Ascending aorta (tissue), 2 donors: ENCODE data around the gene SCN10A. TPM values are rescaled to one million over a fixed set of nuclear protein-coding genes. Genes with fewer than 3 reads are reported as not detected.

Source experiments
- DNase-seq, 2 donors: peaks; one replicate each; pipeline ENCODE4 v3.0.0-alpha.2; 2019; ENCODE audit warnings: low spot score in 2 of 2
- H3K27ac ChIP-seq, 2 donors: fragments of 200-600 bp; sonication (generic); one replicate each; pipeline ENCODE4 v1.5.1; 2016 to 2017; ENCODE audit warnings: mild to moderate bottlenecking in 1 of 2
- H3K27me3 ChIP-seq: fragments of 200-600 bp; sonication (generic); one replicate; pipeline ENCODE4 v1.5.1; 2017
- H3K36me3 ChIP-seq, 2 donors: fragments of 200-600 bp; sonication (generic); one replicate each; pipeline ENCODE4 v1.5.1; 2016
- H3K4me1 ChIP-seq, 2 donors: fragments of 200-600 bp; sonication (generic); one replicate each; pipeline ENCODE4 v1.5.1; 2016 to 2017; ENCODE audit warnings: mild to moderate bottlenecking in 1 of 2
- H3K4me3 ChIP-seq, 2 donors: fragments of 200-600 bp; sonication (generic); one replicate each; pipeline ENCODE4 v1.5.1; 2016 to 2017; ENCODE audit warnings: mild to moderate bottlenecking in 1 of 2
- H3K9me3 ChIP-seq, 2 donors: fragments of 200-600 bp; sonication (generic); one replicate each; pipeline ENCODE4 v1.5.1; 2016
- intact Hi-C: fragments of 100-400 bp; cut with DNase I; formaldehyde crosslinking; loops from one replicate; pipeline ENCODE4 v1.15.1; 2023
- total RNA-seq: library from RNA; depleted of rRNA; stranded (reverse); fragments of >200 nt; gene quantifications from one replicate; pipeline ENCODE4 v1.1.0, GENCODE V29; 2016
- TF ChIP-seq, protein P1 (sequence below), 3 experiments: fragments of 200-600 bp in 2 of 3; fragments of 450-650 bp in 1 of 3; sonication (generic) in 2 of 3; IDR thresholded peaks; one replicate each; pipeline ENCODE4 v1.5.1; 2016 to 2019; ENCODE audit warnings: antibody characterized with exemption in 3 of 3, mild to moderate bottlenecking in 1 of 3, moderate library complexity in 1 of 3

Gene SCN10A
- total RNA-seq, 1 donor from 2014 or later, result not detected

DNA sequence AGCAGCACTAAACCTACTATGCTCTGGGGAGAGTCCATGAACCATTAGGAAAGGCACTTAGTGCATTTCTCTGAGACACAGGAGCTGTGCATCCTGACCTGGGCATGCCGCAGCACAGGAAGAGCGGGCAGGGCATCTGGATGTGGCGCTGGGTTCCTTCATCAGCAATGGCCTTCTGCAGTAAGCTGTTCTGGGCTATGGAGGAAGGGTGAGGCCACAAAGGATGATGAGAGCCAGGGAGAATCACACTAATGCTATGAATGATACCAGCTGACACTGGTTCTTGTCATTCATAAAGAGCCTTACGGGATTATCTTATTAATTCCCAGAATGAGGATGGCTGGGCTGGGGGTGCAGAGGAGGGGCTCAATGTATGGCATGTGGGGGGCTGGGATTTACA lies 12.7 kb upstream of the SCN10A start:
- H3K27ac ChIP-seq, result peak overlapping the region; percentile 57 to 62
- H3K4me1 ChIP-seq, result peaks cover 0 to 9% of the 10 kb centered on the region in 2 donors
- H3K36me3 ChIP-seq, result no peaks in the 10 kb centered on the region
- intact Hi-C loops, result no loop called here
- no peaks in the 10 kb centered on the region for H3K27me3 ChIP-seq
- no peaks in the 10 kb centered on the region for H3K9me3 ChIP-seq
- DNase-seq, result no peak
- no peak overlapping the region for H3K4me3 ChIP-seq
- TF ChIP-seq, protein P1, sequence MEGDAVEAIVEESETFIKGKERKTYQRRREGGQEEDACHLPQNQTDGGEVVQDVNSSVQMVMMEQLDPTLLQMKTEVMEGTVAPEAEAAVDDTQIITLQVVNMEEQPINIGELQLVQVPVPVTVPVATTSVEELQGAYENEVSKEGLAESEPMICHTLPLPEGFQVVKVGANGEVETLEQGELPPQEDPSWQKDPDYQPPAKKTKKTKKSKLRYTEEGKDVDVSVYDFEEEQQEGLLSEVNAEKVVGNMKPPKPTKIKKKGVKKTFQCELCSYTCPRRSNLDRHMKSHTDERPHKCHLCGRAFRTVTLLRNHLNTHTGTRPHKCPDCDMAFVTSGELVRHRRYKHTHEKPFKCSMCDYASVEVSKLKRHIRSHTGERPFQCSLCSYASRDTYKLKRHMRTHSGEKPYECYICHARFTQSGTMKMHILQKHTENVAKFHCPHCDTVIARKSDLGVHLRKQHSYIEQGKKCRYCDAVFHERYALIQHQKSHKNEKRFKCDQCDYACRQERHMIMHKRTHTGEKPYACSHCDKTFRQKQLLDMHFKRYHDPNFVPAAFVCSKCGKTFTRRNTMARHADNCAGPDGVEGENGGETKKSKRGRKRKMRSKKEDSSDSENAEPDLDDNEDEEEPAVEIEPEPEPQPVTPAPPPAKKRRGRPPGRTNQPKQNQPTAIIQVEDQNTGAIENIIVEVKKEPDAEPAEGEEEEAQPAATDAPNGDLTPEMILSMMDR (IDR thresholded peaks at IDR 0.05), result no peak

DNA sequence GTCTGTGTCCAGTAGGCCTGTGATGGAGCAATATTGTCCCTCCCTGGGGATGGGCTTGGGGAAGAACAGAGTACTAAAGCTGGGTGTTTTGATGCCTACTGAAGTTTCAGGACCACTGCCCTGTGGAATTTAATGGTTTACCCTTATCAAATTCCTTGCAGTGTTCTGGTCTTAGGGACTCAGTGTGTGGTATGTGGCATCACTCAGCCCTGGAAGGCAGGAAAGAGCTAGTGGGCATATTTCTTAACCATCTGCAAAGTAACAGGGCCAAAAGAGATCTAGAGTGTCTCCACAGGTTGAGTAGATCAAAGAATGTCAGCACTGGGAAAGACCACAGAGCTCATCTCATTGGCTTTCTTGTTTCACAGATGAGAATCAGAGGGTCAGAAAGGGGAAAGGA lies 11.8 kb upstream of the SCN10A start:
- no peaks in the 10 kb centered on the region for H3K36me3 ChIP-seq
- DNase-seq, result no peak
- H3K4me1 ChIP-seq, result peaks cover 0 to 9% of the 10 kb centered on the region in 2 donors
- no peak overlapping the region for H3K4me3 ChIP-seq
- H3K27me3 ChIP-seq, result no peaks in the 10 kb centered on the region
- no peak overlapping the region for H3K27ac ChIP-seq
- H3K9me3 ChIP-seq, result no peaks in the 10 kb centered on the region
- TF ChIP-seq, protein P1 (IDR thresholded peaks at IDR 0.05), result no peak
- intact Hi-C loops, result no loop called here

DNA sequence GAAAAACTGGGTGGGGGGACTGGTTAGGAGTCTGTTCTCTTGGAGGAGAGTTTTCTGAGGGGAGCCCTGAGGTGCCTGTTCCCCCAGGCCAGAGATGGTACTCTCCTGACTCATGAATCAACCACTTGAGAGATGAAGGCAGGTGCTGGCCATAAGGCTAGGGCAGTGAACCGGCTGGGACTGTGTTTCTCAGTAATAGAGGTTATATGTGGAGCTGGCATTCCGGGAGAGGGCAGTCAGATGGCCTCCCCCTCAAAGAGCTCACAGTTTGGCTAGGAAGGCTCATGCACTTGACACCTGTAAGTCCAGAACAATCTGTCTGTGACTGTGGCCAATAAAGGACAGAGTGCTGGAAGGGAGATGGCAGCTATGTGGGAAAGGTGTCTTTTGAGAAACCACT lies 10.0 kb upstream of the SCN10A start:
- TF ChIP-seq, protein P1 (IDR thresholded peaks at IDR 0.05), result no peak
- Histone ChIP-seq H3K27me3 (no peaks in the 10 kb centered on the region), H3K9me3 (no peaks in the 10 kb centered on the region), H3K4me3 (no peak overlapping the region), H3K27ac (no peak overlapping the region), H3K36me3 (no peaks in the 10 kb centered on the region), H3K4me1 (peaks cover 0 to 9% of the 10 kb centered on the region in 2 donors)
- no peak for DNase-seq
- intact Hi-C loops, result no loop called here

DNA sequence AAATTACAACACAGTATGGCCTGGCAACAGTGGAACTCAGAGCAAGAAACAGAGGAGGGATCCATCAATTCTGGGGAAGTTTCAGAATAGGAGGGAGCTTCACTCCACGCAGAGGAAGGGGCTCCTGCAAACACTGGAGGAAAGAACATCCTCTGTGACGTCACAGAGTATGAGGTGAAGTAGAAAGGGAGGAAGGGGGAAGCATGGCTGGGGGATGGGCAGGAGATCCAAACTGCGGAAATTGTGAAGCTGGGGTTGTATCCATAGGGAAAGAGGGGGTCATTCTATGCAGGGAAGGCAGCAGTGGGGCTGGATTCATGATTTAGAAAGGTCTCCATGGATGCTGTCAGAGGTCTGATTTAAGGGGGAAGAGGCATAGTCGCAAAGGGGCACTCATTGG lies 8.3 kb upstream of the SCN10A start:
- no peaks in the 10 kb centered on the region for H3K9me3 ChIP-seq
- no peak overlapping the region for H3K4me3 ChIP-seq
- intact Hi-C loops, result no loop called here
- H3K4me1 ChIP-seq, result peaks cover 0 to 6% of the 10 kb centered on the region in 2 donors
- DNase-seq, result no peak
- no peaks in the 10 kb centered on the region for H3K27me3 ChIP-seq
- H3K27ac ChIP-seq, result no peak overlapping the region
- TF ChIP-seq, protein P1 (IDR thresholded peaks at IDR 0.05), result no peak
- H3K36me3 ChIP-seq, result no peaks in the 10 kb centered on the region

DNA sequence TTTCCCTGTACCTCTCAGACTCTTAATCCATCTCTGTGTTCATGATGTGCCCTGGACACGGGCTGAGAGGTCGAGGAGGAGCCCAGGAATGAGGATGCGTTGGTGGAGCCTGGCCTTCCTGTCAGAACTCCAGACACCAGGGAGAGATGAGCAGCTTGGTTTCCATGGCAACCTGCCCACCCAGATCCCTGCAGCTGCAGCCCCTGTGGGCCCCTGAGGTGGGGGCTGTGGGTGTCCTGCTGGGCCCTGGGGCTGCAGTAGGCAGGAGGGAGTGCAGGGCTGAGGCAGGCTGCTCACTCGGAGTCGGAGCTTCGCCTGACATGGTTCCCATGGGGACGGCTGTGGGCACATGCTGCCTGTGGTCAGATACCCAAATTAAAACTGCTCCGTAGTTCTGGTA lies 7.7 kb upstream of the SCN10A start:
- DNase-seq, result no peak
- TF ChIP-seq, protein P1 (IDR thresholded peaks at IDR 0.05), result no peak
- H3K27ac ChIP-seq, result no peak overlapping the region
- no peaks in the 10 kb centered on the region for H3K27me3 ChIP-seq
- no peaks in the 10 kb centered on the region for H3K4me1 ChIP-seq
- H3K36me3 ChIP-seq, result no peaks in the 10 kb centered on the region
- no peaks in the 10 kb centered on the region for H3K9me3 ChIP-seq
- H3K4me3 ChIP-seq, result no peak overlapping the region
- intact Hi-C loops, result no loop called here

DNA sequence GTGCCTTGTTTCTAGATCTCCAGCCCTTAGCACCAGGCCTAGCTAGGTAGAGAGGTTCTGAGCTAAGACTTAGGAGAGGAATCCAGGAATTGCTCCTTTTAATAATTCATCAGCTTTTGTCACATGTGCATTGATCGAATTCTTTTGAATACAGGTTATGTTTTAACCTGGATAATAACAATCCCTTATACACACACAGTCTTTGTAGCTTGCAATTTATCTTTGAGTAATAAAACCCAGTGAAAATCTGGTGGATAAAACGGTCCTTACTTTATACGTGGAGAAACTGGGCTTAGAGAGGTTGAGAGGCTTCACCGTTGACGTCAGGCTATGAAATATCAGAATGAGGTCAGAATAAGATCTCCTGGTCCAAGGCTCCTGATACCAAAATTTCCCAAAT lies 7.2 kb upstream of the SCN10A start:
- no peaks in the 10 kb centered on the region for H3K4me1 ChIP-seq
- H3K27ac ChIP-seq, result no peak overlapping the region
- intact Hi-C loops, result no loop called here
- H3K27me3 ChIP-seq, result no peaks in the 10 kb centered on the region
- H3K4me3 ChIP-seq, result no peak overlapping the region
- TF ChIP-seq, protein P1 (IDR thresholded peaks at IDR 0.05), result no peak
- DNase-seq, result no peak
- no peaks in the 10 kb centered on the region for H3K36me3 ChIP-seq
- no peaks in the 10 kb centered on the region for H3K9me3 ChIP-seq
